A549 (cell line): ENCODE data around the gene MYT1. TPM values are rescaled to one million over a fixed set of nuclear protein-coding genes. Genes with fewer than 3 reads are reported as not detected.
A peak's percentile ranks its signal among the peaks of the same experiment; 100 is the strongest.

ENCODE experiments used
- ATAC-seq, 2 experiments: fragments of 200-7000 bp in 1 of 2; fragments of >200 bp in 1 of 2; cut with Nextera tagmentation in 1 of 2; cut with Tn5 transposase in 1 of 2; 3 replicates each; pipeline versions ENCODE4 v1.8.0 to v1.9.1; 2018 to 2020; ENCODE audit warnings: mild to moderate bottlenecking in 1 of 2, moderate library complexity in 1 of 2
- CTCF ChIA-PET: fragments of 300-600 bp; sonication (Branson Sonifier 250); formaldehyde crosslinking; extraction: SDS; loops from one replicate; lab custom pipeline; 2021; ENCODE audit warnings: antibody characterized with exemption, inconsistent platforms; lab: Yijun Ruan, JAX
- POLR2A ChIA-PET: fragments of 350-600 bp; formaldehyde crosslinking; extraction: SDS; loops from one replicate; lab custom pipeline; 2021; ENCODE audit warnings: antibody characterized with exemption, inconsistent platforms; lab: Yijun Ruan, JAX
- DNase-seq, 2 experiments: peaks; one replicate each; pipeline versions ENCODE4 v3.0.0 to v3.0.0-alpha.2; 2011 to 2016; ENCODE audit warnings: low read depth in 1 of 2, low spot score in 1 of 2
- FAIRE-seq: peaks from 2 replicates; lab custom pipeline; 2011; peaks lifted over from hg19 to GRCh38; lab: Jason Lieb, UNC
- H3K27ac ChIP-seq, 2 experiments: fragments of >200 bp; sonication (Bioruptor Twin); formaldehyde crosslinking; 3 replicates each; pipeline ENCODE4 v1.5.1; 2016 to 2017
- H3K4me1 ChIP-seq: fragments of >200 bp; sonication (Bioruptor Twin); formaldehyde crosslinking; 3 replicates; pipeline ENCODE4 v1.6.1; 2016
- H3K4me2 ChIP-seq: fragments of >200 bp; sonication (Bioruptor Twin); formaldehyde crosslinking; 3 replicates; pipeline ENCODE4 v1.6.1; 2016
- H3K4me3 ChIP-seq: fragments of >200 bp; sonication (Bioruptor Twin); formaldehyde crosslinking; 3 replicates; pipeline ENCODE4 v1.5.1; 2016
- H3K9me3 ChIP-seq: fragments of >200 bp; sonication (Bioruptor Twin); formaldehyde crosslinking; 3 replicates; pipeline ENCODE4 v1.6.1; 2016
- BHLHE40 ChIP-seq: IDR thresholded peaks from 2 replicates; pipeline ENCODE4 v1.6.1; 2012; ENCODE audit warnings: low read depth, low read length, inconsistent platforms
- CHD2 ChIP-seq: fragments of 150-350 bp; IDR thresholded peaks from 2 replicates; pipeline ENCODE4 v1.6.1; 2014; ENCODE audit warnings: low read length; ENCODE audit not compliant: partially characterized antibody
- EP300 ChIP-seq, 2 experiments: fragments of >200 bp; sonication (Bioruptor Twin); formaldehyde crosslinking; IDR thresholded peaks; 2 replicates in 1 of 2; 3 replicates in 1 of 2; pipeline ENCODE4 v1.6.1; 2016 to 2017
- FOSB ChIP-seq: fragments of 250-450 bp; sonication (Bioruptor Pico); IDR thresholded peaks from 2 replicates; pipeline ENCODE4 v1.5.0; 2020; ENCODE audit warnings: mild to moderate bottlenecking, moderate library complexity
- FOSL2 ChIP-seq, 2 experiments: fragments of 450-650 bp in 1 of 2; fragments of >200 bp in 1 of 2; sonication (Bioruptor Twin) in 1 of 2; formaldehyde crosslinking; IDR thresholded peaks; 2 replicates each; pipeline versions ENCODE4 v1.5.0 to v1.6.1; 2016 to 2020; ENCODE audit warnings: mild to moderate bottlenecking in 1 of 2, moderate library complexity in 1 of 2
- JUNB ChIP-seq: fragments of >200 bp; sonication (Bioruptor Twin); formaldehyde crosslinking; IDR thresholded peaks from 2 replicates; pipeline ENCODE4 v1.6.1; 2016
- KDM1A ChIP-seq: fragments of 200-600 bp; sonication (generic); IDR thresholded peaks from 2 replicates; pipeline ENCODE4 v1.6.1; 2016; ENCODE audit warnings: low read depth, mild to moderate bottlenecking
- MYC ChIP-seq: IDR thresholded peaks from 2 replicates; pipeline ENCODE4 v1.6.1; 2012; ENCODE audit warnings: mild to moderate bottlenecking, inconsistent platforms, low read length, improper control_type of control experiment, borderline replicate concordance
- NPAS2 ChIP-seq: fragments of 250-450 bp; sonication (Bioruptor Pico); IDR thresholded peaks from 2 replicates; pipeline ENCODE4 v1.8.0; 2022; ENCODE audit warnings: mild to moderate bottlenecking, moderate library complexity, borderline replicate concordance
- NR3C1 ChIP-seq: fragments of >200 bp; sonication (Bioruptor Twin); formaldehyde crosslinking; IDR thresholded peaks from 3 replicates; pipeline ENCODE4 v1.6.1; 2017
- PHF8 ChIP-seq: fragments of 200-600 bp; sonication (generic); IDR thresholded peaks from 2 replicates; pipeline ENCODE4 v1.6.1; 2016; ENCODE audit warnings: low read depth, mild to moderate bottlenecking, antibody characterized with exemption, moderate library complexity, borderline replicate concordance
- RCOR1 ChIP-seq: fragments of 150-350 bp; IDR thresholded peaks from 2 replicates; pipeline ENCODE4 v1.6.1; 2014; ENCODE audit warnings: antibody characterized with exemption, low read length, low read depth
- SREBF2 ChIP-seq: fragments of 450-650 bp; IDR thresholded peaks from 2 replicates; pipeline ENCODE4 v1.6.1; 2014; ENCODE audit warnings: mild to moderate bottlenecking, moderate library complexity
- ZC3H11A ChIP-seq: fragments of 450-650 bp; IDR thresholded peaks from 2 replicates; pipeline ENCODE4 v1.6.1; 2014; ENCODE audit warnings: antibody characterized with exemption, mild to moderate bottlenecking
- ZNF302 ChIP-seq: fragments of 250-450 bp; sonication (Bioruptor Pico); IDR thresholded peaks from 2 replicates; pipeline ENCODE4 v1.9.0; 2021; ENCODE audit warnings: inconsistent platforms, mild to moderate bottlenecking, moderate library complexity
- WGBS: methylation state at CpG from one replicate; pipeline ENCODE4 v1.1.6; 2017; ENCODE audit errors: missing lambda C conversion rate; 5-methylcytosine and 5-hydroxymethylcytosine counted together
- polyA plus RNA-seq, 4 experiments: library from polyadenylated mRNA; depleted of rRNA in 3 of 4; stranded (reverse); fragments of >200 nt; fragmentation: RNase III in 1 of 4; extraction: RNeasy Plus Mini Kit Qiagen cat#74134 plus additional on column Dnase treatment in 1 of 4; gene quantifications; 2 replicates in 3 of 4; 3 replicates in 1 of 4; pipeline ENCODE4 v1.2.3, GENCODE V29; 2011 to 2017
- TF ChIP-seq, protein P1 (sequence below): fragments of >200 bp; sonication (Bioruptor Twin); formaldehyde crosslinking; IDR thresholded peaks from 2 replicates; pipeline ENCODE4 v1.6.1; 2016
- TF ChIP-seq, protein P2 (sequence below): fragments of >200 bp; sonication (Bioruptor Twin); formaldehyde crosslinking; IDR thresholded peaks from 3 replicates; pipeline ENCODE4 v1.5.1; 2016

Gene MYT1
- polyA plus RNA-seq, 2 of the 4 experiments (the other 2 are of a cell fraction): 0.21 to 0.22 TPM

DNA sequence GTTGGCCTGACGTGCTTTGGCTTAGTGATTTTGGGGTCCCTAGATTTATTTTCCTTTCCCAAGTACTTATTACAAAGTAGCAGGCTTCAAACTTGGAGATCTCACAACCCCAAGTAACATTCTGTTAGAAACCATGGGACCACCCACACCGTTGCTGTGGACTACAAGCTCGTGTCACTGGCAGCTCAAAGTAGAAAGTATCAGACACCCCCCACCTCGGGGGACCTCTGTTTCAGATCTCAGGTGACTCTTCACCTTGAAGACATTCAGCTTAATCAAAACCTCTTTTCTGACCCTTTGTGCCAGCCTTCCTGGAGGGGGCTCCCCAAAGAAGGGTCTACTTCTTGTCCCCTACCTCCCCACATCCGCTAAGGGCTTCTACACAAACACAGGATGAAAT is 15.7 kb upstream of the MYT1 start:
- H3K4me3 ChIP-seq: no peak overlapping the region
- peaks cover 20% of the 10 kb centered on the region for H3K9me3 ChIP-seq
- POLR2A ChIA-PET: interaction anchor here (1.4 kb wide), 1 partner anchor 107 kb away, joined by 5 read pairs; the partner anchor contains the start of gene PCMTD2
- DNase-seq (no peak), FAIRE-seq (no peak), ATAC-seq (no peak)
- H3K27ac ChIP-seq: no peak overlapping the region
- 12% methylated on average over 5 of the region's 5 CpGs for WGBS
- no peaks in the 10 kb centered on the region for H3K4me1 ChIP-seq
- CTCF ChIA-PET: interaction anchor here (1.0 kb wide), 1 partner anchor 15 kb away, joined by 3 read pairs; no protein-coding TSS in a partner anchor
- no peak overlapping the region for H3K4me2 ChIP-seq
- TF ChIP-seq NPAS2 (no peak), MYC (no peak), JUNB (no peak), PHF8 (no peak), SREBF2 (no peak), EP300 (IDR thresholded peaks at IDR 0.05) (no peak), NR3C1 (no peak), RCOR1 (no peak), CHD2 (no peak), FOSL2 (IDR thresholded peaks at IDR 0.05) (no peak), FOSL2 (CRISPR knock-in tag; IDR thresholded peaks at IDR 0.05) (no peak), FOSB (no peak)
- TF ChIP-seq, protein P1, sequence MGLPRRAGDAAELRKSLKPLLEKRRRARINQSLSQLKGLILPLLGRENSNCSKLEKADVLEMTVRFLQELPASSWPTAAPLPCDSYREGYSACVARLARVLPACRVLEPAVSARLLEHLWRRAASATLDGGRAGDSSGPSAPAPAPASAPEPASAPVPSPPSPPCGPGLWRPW: no peak

DNA sequence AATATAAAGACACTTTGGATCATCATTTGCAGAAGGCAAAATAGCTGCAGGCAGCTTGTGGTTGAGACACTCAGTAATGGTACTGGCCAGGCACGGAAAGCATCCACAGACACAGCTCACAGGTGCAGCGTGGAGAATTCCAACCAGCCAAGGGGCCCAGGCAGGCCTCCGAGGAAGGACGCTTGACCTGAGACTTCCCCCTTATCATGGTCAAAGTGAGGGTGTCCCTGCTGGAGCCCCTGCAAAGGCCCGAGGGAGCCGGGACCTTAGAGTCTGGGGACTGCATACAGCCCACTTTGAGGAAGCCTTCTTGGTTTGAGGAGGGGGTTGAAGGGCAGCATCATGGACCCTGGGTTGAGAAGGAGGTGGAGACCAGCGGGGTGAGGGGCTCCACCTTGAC is 15.1 kb upstream of the MYT1 start:
- no peak for FAIRE-seq
- H3K4me2 ChIP-seq: no peak overlapping the region
- TF ChIP-seq ZNF302 (CRISPR knock-in tag): no peak
- TF ChIP-seq BHLHE40: no peak
- TF ChIP-seq, protein P1: no peak
- TF ChIP-seq, protein P2, sequence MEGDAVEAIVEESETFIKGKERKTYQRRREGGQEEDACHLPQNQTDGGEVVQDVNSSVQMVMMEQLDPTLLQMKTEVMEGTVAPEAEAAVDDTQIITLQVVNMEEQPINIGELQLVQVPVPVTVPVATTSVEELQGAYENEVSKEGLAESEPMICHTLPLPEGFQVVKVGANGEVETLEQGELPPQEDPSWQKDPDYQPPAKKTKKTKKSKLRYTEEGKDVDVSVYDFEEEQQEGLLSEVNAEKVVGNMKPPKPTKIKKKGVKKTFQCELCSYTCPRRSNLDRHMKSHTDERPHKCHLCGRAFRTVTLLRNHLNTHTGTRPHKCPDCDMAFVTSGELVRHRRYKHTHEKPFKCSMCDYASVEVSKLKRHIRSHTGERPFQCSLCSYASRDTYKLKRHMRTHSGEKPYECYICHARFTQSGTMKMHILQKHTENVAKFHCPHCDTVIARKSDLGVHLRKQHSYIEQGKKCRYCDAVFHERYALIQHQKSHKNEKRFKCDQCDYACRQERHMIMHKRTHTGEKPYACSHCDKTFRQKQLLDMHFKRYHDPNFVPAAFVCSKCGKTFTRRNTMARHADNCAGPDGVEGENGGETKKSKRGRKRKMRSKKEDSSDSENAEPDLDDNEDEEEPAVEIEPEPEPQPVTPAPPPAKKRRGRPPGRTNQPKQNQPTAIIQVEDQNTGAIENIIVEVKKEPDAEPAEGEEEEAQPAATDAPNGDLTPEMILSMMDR: no peak
- TF ChIP-seq ZC3H11A: no peak
- TF ChIP-seq FOSL2 (IDR thresholded peaks at IDR 0.05): no peak
- TF ChIP-seq FOSL2 (CRISPR knock-in tag; IDR thresholded peaks at IDR 0.05): no peak
- TF ChIP-seq, all 56 proteins: peak for 0
- Histone ChIP-seq H3K9me3 (peaks cover 20% of the 10 kb centered on the region), H3K27ac (no peak overlapping the region), H3K4me3 (no peak overlapping the region), H3K4me1 (no peaks in the 10 kb centered on the region)
- ChIA-PET POLR2A (interaction anchor here (1.4 kb wide), 1 partner anchor 107 kb away, joined by 5 read pairs; the partner anchor contains the start of gene PCMTD2), CTCF (interaction anchor here (1.0 kb wide), 1 partner anchor 15 kb away, joined by 3 read pairs; no protein-coding TSS in a partner anchor)
- no peak for DNase-seq
- no peak for ATAC-seq
- WGBS: 33% methylated on average over 3 of the region's 7 CpGs

DNA sequence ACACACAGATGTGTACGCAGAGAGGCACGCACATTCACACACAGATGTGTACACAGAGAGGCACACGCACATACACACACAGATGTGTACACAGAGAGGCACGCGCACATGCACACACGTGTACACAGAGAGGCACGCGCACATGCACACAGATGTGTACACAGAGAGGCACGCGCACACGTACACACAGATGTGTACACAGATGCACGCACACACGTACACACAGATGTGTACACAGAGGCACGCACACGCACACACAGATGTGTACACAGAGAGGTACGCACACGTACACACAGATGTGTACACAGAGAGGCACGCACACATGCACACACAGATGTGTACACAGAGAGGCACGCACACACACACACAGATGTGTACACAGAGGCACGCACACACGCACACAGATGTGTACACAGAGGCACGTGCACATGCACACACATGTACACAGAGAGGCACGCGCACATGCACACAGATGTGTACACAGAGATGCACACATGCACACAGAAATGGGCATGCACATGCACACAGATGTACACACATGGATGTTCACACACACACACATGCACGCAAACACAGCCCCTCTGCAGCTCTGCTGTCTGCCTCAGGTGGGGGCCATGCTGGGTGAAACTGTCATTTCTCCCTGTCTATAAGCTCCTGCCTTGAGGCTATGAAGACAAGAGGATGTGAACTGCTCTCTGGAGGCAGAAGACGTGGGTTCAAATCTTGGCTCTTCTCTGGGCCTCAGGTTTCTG is 14.3 kb upstream of the MYT1 start:
- Histone ChIP-seq H3K9me3 (peaks cover 14% of the 10 kb centered on the region), H3K27ac (no peak overlapping the region), H3K4me1 (no peaks in the 10 kb centered on the region), H3K4me3 (no peak overlapping the region), H3K4me2 (no peak overlapping the region)
- TF ChIP-seq BHLHE40 (no peak), KDM1A (peak; percentile 66; the same call in 1 of the 2 replicates)
- ChIA-PET POLR2A (no interaction called here), CTCF (interaction anchor here (0.6 to 0.9 kb wide), 2 partner anchors 9 to 59 kb away, joined by 3 read pairs; no protein-coding TSS in a partner anchor)
- ATAC-seq (no peak), FAIRE-seq (no peak), DNase-seq (no peak)
- 77% methylated on average over 26 of the region's 26 CpGs for WGBS
